HG02885 (cell line): Measurements from ENCODE around the gene COL4A5.

ENCODE experiments used
- ATAC-seq: cut with Tn5 transposase; IDR thresholded peaks from one replicate; pipeline ENCODE4 v1.9.1; 2021; ENCODE audit warnings: mild to moderate bottlenecking; ENCODE audit not compliant: unreplicated experiment, poor library complexity

Gene COL4A5

DNA sequence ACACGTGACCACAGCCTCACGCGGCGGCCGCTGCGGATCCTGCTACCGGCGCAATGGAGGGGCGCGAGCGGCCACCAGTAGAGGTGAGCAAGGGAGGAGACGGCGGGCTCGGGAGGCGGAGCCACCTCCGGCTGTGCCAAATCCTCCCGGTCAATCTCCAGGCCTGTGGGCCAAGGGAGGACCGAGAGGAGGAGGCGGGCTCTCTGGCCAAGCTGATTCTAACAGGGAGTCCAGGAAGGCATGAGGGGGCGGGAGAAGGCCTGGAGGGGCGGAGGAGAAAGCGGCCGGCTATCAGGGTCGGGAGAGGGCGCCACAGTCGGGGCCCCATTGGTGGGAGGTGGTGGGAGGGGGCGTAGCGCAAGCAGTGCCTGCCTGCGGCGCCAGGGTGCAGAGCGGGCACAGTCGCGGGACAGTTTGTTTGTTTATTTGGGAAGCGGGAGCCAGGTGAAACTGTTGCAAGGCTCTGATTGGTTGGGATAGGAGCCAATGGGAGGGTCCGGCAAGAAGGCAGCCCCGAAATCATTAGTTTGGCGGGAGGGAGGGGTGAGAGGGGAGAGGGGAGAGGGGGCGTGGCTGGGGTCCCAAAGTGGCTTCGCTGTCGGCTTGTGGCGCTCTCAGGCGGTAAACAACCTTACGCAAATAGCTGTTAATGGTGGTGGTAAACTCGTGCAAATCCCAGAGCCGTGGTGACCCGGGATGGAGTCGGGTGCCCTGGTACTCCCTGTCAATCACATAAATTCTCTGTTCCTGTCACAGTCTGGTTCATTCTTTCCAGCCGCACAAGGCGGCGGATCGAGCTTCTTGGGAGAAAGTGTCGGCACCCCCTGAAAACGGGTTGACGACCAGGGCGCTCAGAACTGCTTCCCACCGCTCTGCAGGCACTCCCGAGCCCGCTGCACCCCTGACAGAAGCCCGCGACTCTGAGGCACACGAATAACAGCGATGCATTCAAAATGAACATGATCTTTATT is 297.2 kb downstream of the COL4A5 start, which contains the start of gene IRS4:
TSS of gene IRS4 (minus strand) at position 55 of the 971 bp plus-strand sequence.
- no peak for ATAC-seq

DNA sequence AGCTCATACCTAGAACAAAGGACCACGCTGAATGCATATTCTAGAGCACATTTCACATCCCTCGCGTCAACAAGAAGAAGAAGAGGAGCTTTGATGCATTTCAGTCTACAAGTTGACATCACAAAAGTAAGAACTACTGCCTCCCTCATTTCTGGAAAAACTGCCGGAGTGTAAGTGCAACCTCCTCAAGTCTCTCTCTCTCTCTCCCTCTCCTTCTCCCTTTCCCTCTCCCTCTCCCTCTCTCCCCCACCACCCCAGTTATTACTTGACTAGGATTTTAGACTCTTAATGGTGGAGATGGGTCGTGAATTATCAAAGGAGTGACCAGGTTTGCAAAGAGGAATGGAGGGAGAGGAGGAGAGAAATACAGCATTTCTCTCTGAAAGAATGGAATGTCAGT is 298.1 kb downstream of the COL4A5 start:
- no peak for ATAC-seq

DNA sequence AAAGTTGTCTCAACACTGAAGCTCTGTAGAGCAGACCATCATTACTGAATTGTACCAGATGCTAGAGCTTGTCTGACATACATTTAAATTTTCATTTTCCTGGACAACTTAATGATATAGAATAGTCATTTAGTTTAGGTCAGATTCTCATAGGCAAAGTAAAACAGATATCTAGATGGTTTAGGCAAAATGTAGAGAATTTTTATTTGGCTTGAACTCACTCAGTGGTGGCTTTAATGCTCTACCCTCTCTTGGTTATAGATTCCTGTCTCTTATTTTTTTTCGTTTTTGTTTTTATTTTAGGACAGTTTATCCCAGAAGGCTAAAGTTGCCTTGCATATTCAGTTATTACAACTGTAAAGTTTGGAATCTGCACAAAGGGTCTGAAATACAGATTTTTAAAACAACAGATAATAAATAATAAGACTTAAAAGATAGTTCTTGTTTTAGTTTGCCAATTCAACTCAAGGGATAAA is 300.7 kb downstream of the COL4A5 start:
- ATAC-seq = no peak
